Lower lobe of right lung (tissue), 2 donors: ENCODE results near the gene PNPLA5. TPM values are rescaled to one million over a fixed set of nuclear protein-coding genes. Genes with fewer than 3 reads are reported as not detected.

Source experiments
- ATAC-seq, 2 donors: fragments of 200-7000 bp; cut with Tn5 transposase; one replicate each; pipeline ENCODE4 v1.9.1; 2020 to 2022; ENCODE audit warnings: mild to moderate bottlenecking in 2 of 2, moderate library complexity in 2 of 2
- DNase-seq: peaks from one replicate; pipeline ENCODE4 v3.0.0-alpha.2; 2020
- H3K27ac ChIP-seq: fragments of 200-600 bp; one replicate; pipeline ENCODE4 v1.8.0; 2022
- H3K27me3 ChIP-seq: fragments of 200-600 bp; one replicate; pipeline ENCODE4 v1.8.0; 2022; ENCODE audit warnings: low read depth
- H3K36me3 ChIP-seq: fragments of 200-600 bp; one replicate; pipeline ENCODE4 v1.8.0; 2022; ENCODE audit warnings: mild to moderate bottlenecking
- H3K4me1 ChIP-seq: fragments of 200-600 bp; one replicate; pipeline ENCODE4 v1.8.0; 2022
- H3K4me3 ChIP-seq: fragments of 200-600 bp; one replicate; pipeline ENCODE4 v1.8.0; 2022; ENCODE audit warnings: mild to moderate bottlenecking
- H3K9me3 ChIP-seq: fragments of 200-600 bp; one replicate; pipeline ENCODE4 v1.8.0; 2022
- CTCF ChIP-seq: fragments of 200-600 bp; IDR thresholded peaks from one replicate; pipeline ENCODE4 v1.8.0; 2022; ENCODE audit warnings: antibody characterized with exemption, mild to moderate bottlenecking
- intact Hi-C: fragments of 100-400 bp; cut with DNase I; formaldehyde crosslinking; loops from one replicate; pipeline ENCODE4 v1.11.0; 2022
- total RNA-seq: library from RNA; stranded (reverse); fragmentation: NEBNext Ultra II Directional; extraction: Animal tissue kit (Norgen Biotek cat#: 25700); gene quantifications from one replicate; pipeline ENCODE4 v1.2.1, GENCODE V29; 2021
- donor health status: DM: no; HTN: yes; CAD: no; lungs with severe emphysema.

Gene PNPLA5
- total RNA-seq, 1 donor from 2014 or later, result not detected

DNA sequence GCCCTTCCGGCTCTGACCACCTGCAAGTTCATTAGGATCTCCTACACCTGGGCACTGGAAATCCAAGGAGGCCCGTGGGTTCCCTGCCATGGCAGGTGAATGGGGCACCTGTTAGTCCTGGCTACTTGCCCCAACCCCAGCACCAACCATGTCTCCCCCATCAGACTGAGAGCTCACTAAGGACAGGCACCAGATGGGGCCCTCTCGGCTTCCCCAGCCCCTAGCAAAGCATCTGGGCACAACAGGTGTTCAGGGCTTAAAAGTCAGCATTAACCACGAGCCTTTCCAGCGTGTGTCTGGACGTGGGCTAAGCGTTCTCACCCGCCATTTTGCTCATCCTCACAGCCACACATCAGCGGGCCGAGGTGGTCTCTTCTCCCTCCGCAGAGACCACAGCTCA, 31.7 kb downstream of the PNPLA5 start:
- Histone ChIP-seq H3K27me3 (peaks cover 63% of the 10 kb centered on the region), H3K27ac (no peak overlapping the region), H3K4me1 (no peaks in the 10 kb centered on the region), H3K9me3 (no peaks in the 10 kb centered on the region), H3K4me3 (no peak overlapping the region), H3K36me3 (no peaks in the 10 kb centered on the region)
- no peak for TF ChIP-seq CTCF
- ATAC-seq (no peak), DNase-seq (no peak)
- intact Hi-C loops, result no loop called here

DNA sequence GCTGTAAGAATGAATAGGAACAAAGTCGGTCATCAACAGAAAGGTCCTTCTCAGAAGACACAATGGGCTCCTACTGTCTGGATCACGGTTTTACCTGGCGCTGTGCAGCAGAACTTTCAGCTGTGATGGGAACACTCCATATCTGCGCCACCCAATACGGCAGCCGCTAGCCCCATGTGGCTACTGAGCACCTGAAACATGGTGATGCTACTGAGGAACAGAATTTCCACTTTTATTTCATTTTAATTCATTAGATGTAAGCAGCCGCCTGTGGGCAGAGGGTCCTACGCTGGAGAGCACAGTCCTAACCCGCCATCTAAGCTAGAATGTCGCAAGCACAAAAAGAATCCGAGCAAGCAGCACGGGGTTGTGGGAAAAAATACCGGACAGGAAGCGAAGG, 32.2 kb downstream of the PNPLA5 start:
- H3K27ac ChIP-seq, result no peak overlapping the region
- H3K9me3 ChIP-seq, result no peaks in the 10 kb centered on the region
- no peak for ATAC-seq
- H3K4me3 ChIP-seq, result no peak overlapping the region
- TF ChIP-seq CTCF, result no peak
- H3K27me3 ChIP-seq, result peaks cover 58% of the 10 kb centered on the region
- no peaks in the 10 kb centered on the region for H3K4me1 ChIP-seq
- no peaks in the 10 kb centered on the region for H3K36me3 ChIP-seq
- intact Hi-C loops, result no loop called here
- DNase-seq, result no peak

DNA sequence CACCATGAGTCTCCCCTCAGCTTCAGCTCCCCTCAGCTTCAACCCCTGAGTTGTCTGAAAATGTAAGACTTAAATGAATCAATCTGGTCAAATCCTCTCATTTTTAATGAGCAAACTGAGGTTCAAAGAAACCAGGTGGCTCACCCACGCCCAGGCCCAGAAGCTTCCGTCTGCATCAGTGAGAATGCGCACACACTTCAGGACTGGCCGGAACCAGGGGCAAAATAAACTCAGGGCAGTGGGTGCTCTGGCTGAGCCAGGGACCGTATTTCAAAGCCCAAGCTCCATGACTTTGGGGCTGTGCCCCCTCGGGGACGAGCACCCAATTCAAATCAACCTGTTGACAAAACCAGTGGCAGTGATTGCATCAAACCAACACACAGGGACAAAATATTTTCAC, 32.6 kb downstream of the PNPLA5 start:
- no peak overlapping the region for H3K4me3 ChIP-seq
- peaks cover 54% of the 10 kb centered on the region for H3K27me3 ChIP-seq
- no peaks in the 10 kb centered on the region for H3K9me3 ChIP-seq
- intact Hi-C loops, result no loop called here
- no peaks in the 10 kb centered on the region for H3K36me3 ChIP-seq
- no peaks in the 10 kb centered on the region for H3K4me1 ChIP-seq
- DNase-seq (no peak), ATAC-seq (no peak)
- TF ChIP-seq CTCF, result no peak
- H3K27ac ChIP-seq, result no peak overlapping the region

- Histone ChIP-seq H3K4me3 (no peak overlapping the region), H3K36me3 (no peaks in the 10 kb centered on the region), H3K9me3 (no peaks in the 10 kb centered on the region), H3K27me3 (peaks cover 54% of the 10 kb centered on the region), H3K27ac (no peak overlapping the region), H3K4me1 (no peaks in the 10 kb centered on the region)
- DNase-seq, result no peak
- no peak for ATAC-seq
- intact Hi-C loops, result no loop called here
- TF ChIP-seq CTCF, result no peak
These were observed 33.5 kb downstream of the PNPLA5 start for GRCh38 chr22:43858156-43858895.

DNA sequence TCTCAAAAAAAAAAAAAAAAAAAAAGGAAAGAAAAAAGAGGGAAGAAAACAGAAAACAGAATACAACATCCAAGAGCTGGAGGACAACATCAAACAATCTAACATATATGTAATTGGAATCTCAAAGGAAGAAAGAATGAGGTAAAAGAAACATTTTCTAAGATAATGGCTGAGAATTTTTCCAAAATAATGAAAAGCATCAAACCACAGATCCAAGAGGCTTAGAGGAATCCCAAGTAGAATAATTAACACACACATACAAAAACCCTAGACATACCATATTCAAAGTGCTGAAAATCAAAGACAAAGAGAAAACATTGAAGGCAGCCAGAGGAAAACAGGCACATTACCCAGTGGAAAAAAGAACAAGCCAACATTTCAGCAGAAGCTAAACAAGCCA, 34.4 kb downstream of the PNPLA5 start:
- ATAC-seq, result no peak
- no peak for DNase-seq
- H3K27me3 ChIP-seq, result peaks cover 46% of the 10 kb centered on the region
- H3K36me3 ChIP-seq, result no peaks in the 10 kb centered on the region
- no peak overlapping the region for H3K4me3 ChIP-seq
- no peak for TF ChIP-seq CTCF
- no peaks in the 10 kb centered on the region for H3K4me1 ChIP-seq
- H3K9me3 ChIP-seq, result no peaks in the 10 kb centered on the region
- H3K27ac ChIP-seq, result no peak overlapping the region
- intact Hi-C loops, result no loop called here
